Progenitor cell of endocrine pancreas (in vitro differentiated cells): ENCODE results near the gene INSYN1. TPM values are rescaled to one million over a fixed set of nuclear protein-coding genes. Genes with fewer than 3 reads are reported as not detected.

Source experiments
- DNase-seq: peaks from one replicate; pipeline ENCODE4 v3.0.0; 2021; ENCODE audit warnings: low spot score; ENCODE audit not compliant: unreplicated experiment
- H3K27ac Mint-ChIP-seq: 2 replicates; pipeline ENCODE4 v1.8.0; 2021; ENCODE audit warnings: mild to moderate bottlenecking, moderate library complexity, mixed read lengths
- H3K27me3 Mint-ChIP-seq: 2 replicates; pipeline ENCODE4 v1.8.0; 2021; ENCODE audit warnings: mixed read lengths
- H3K36me3 Mint-ChIP-seq: 2 replicates; pipeline ENCODE4 v1.8.0; 2022; ENCODE audit warnings: mixed read lengths; ENCODE audit not compliant: insufficient read depth
- H3K4me1 Mint-ChIP-seq: 2 replicates; pipeline ENCODE4 v1.8.0; 2021; ENCODE audit warnings: low read depth, mixed read lengths
- H3K4me3 Mint-ChIP-seq: 2 replicates; pipeline ENCODE4 v1.8.0; 2021; ENCODE audit warnings: low read depth, mild to moderate bottlenecking, moderate library complexity, mixed read lengths
- H3K9me3 Mint-ChIP-seq: 2 replicates; pipeline ENCODE4 v1.8.0; 2021; ENCODE audit warnings: low read depth, mixed read lengths
- CTCF ChIP-seq: fragments of 200-600 bp; sonication (generic); IDR thresholded peaks from one replicate; pipeline ENCODE4 v1.5.0; 2021; ENCODE audit warnings: antibody characterized with exemption, mild to moderate bottlenecking; ENCODE audit not compliant: unreplicated experiment
- total RNA-seq: library from RNA; stranded (reverse); gene quantifications from 2 replicates; pipeline ENCODE4 v1.2.1, GENCODE V29; 2021

Gene INSYN1
- total RNA-seq, 1 donor from 2014 or later, result 3.7 TPM

DNA sequence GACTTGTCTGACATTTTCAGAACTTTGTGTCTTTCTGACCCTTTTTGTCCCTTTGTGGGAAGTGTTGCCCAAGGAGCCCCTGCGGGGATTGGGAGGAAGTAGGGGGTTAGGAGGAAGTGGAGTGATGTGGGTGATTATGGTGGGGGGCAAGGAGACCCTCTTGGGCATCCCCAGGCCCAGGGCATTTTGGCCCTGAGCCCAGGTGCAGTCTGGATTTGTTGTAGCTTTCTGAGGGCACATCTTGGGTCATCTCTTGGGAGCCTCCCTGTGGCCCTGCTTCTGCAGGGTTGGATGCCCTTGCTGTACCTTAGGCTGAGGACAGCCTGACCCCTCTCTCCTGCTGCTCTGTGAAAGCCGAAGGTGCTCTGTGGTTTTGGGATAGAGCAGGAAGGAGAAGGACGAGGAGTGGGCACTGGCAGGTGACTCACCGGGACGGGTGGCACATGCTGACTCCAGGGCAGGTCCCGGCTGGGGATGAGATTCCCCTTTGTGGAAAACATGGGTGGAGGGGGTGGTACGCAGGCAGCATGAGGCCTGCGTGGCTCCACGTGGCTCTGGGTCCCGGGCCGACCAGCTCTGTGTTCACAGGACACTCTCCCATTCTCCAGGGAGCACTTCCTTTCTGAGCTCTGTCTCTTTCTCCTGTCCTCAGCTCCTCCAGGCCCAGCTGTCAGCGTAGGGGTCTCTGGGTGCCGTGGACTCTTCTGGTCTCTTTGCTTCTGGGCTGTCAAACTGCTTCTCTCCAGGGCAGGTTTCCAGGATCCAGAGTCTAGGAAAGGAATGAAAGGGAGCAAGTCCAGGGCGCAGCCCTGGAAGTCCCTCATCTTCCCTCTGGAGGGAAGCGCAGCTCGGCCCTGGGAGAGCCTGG, 57.1 kb downstream of the INSYN1 start:
- Mint-ChIP-seq H3K27me3 (no peaks in the 10 kb centered on the region), H3K36me3 (peaks cover 6% of the 10 kb centered on the region), H3K4me3 (no peak overlapping the region), H3K9me3 (no peaks in the 10 kb centered on the region), H3K4me1 (peaks cover 21% of the 10 kb centered on the region), H3K27ac (peak overlapping the region; percentile 31)
- no peak for TF ChIP-seq CTCF
- DNase-seq, result no peak

GRCh38 chr15:73694419-73694818, 58.7 kb downstream of the INSYN1 start:
- no peaks in the 10 kb centered on the region for H3K36me3 Mint-ChIP-seq
- H3K27ac Mint-ChIP-seq, result no peak overlapping the region
- peaks cover 21% of the 10 kb centered on the region for H3K4me1 Mint-ChIP-seq
- DNase-seq, result no peak
- TF ChIP-seq CTCF, result no peak
- H3K9me3 Mint-ChIP-seq, result no peaks in the 10 kb centered on the region
- H3K27me3 Mint-ChIP-seq, result no peaks in the 10 kb centered on the region
- no peak overlapping the region for H3K4me3 Mint-ChIP-seq

- Mint-ChIP-seq H3K9me3 (no peaks in the 10 kb centered on the region), H3K36me3 (no peaks in the 10 kb centered on the region), H3K4me3 (no peak overlapping the region), H3K27me3 (no peaks in the 10 kb centered on the region), H3K4me1 (peaks cover 22% of the 10 kb centered on the region), H3K27ac (no peak overlapping the region)
- DNase-seq, result no peak
- no peak for TF ChIP-seq CTCF
Observed at GRCh38 chr15:73691396-73691795, 61.8 kb downstream of the INSYN1 start.

GRCh38 chr15:73688455-73688854, 64.7 kb downstream of the INSYN1 start:
- TF ChIP-seq CTCF, result no peak
- Mint-ChIP-seq H3K27ac (no peak overlapping the region), H3K9me3 (no peaks in the 10 kb centered on the region), H3K27me3 (no peaks in the 10 kb centered on the region), H3K36me3 (no peaks in the 10 kb centered on the region), H3K4me1 (peaks cover 25% of the 10 kb centered on the region), H3K4me3 (no peak overlapping the region)
- no peak for DNase-seq

GRCh38 chr15:73687351-73687750, 65.8 kb downstream of the INSYN1 start:
- Mint-ChIP-seq H3K36me3 (no peaks in the 10 kb centered on the region), H3K27me3 (no peaks in the 10 kb centered on the region), H3K4me1 (peaks cover 22% of the 10 kb centered on the region), H3K9me3 (no peaks in the 10 kb centered on the region), H3K4me3 (no peak overlapping the region), H3K27ac (no peak overlapping the region)
- DNase-seq, result no peak
- no peak for TF ChIP-seq CTCF
